HT1080 (cell line): ENCODE measurements around the gene DCAF6. TPM values are rescaled to one million over a fixed set of nuclear protein-coding genes. Genes with fewer than 3 reads are reported as not detected.

Source experiments
- DNase-seq: peaks from one replicate; pipeline ENCODE4 v3.0.0-alpha.2; 2015; ENCODE audit warnings: low read depth
- small RNA-seq: library from RNA; depleted of rRNA; stranded (forward); fragments of <200 nt; gene quantifications from one replicate; pipeline ENCODE3, GENCODE V24; 2014
- total RNA-seq: library from RNA; depleted of rRNA; stranded (reverse); fragments of >200 nt; shearing (Covaris generic); gene quantifications from 2 replicates; pipeline ENCODE4 v1.2.3, GENCODE V29; 2014; rRNA removed

The DCAF6 gene
- total RNA-seq, 1 experiment from 2014 or later, result 39.5 TPM

DNA sequence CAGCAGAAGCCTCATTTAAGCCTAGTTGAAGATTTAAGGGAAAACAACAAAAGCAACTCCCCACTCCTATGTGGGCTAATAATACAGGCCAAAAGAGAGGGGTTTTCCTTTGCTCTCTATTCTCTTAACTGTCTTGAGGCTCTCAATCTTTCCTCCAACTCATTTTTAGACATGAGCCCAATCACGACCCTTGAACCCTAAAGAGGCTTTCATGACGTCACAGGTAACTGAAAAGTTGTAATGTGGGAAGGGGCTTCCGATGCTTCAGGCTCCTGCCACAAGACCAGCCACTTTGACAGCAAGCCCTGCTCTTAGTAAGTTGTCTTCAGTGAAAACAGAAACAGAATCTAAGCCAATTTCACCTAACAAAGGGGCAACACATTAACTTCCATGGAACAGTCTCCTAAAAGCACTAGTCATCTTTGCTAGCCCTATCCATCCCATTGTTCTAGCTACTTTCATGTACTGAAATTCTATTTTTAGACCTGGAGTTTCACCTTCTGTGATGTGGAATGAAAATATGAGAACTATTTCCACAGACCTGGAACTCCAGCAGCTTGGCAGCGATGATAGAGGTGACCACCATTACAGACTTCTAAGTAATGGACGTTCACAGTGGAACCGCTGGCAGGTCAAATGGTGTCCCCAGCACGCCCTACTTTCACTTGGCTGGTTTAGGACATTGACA, 164.0 kb downstream of the DCAF6 start:
- no peak for DNase-seq

DNA sequence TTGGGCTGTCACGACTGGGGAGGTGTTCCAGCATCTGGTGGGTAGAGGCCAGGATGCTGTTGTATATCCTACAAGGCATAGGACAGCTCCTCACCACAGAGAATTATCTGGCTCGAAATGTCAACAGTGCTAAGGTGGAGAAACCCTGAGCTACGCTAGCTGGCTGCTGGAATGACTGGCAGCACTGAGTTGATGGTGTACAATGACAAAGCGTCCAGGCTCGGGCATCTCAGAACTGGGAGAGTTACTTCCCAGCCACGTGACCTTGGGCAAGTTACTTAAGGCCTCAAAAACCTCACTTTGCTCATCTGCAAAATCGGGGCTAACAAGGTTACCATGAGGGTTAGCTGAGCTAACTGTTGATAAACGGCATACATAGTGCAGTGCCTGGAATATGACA, 164.9 kb downstream of the DCAF6 start:
- no peak for DNase-seq

DNA sequence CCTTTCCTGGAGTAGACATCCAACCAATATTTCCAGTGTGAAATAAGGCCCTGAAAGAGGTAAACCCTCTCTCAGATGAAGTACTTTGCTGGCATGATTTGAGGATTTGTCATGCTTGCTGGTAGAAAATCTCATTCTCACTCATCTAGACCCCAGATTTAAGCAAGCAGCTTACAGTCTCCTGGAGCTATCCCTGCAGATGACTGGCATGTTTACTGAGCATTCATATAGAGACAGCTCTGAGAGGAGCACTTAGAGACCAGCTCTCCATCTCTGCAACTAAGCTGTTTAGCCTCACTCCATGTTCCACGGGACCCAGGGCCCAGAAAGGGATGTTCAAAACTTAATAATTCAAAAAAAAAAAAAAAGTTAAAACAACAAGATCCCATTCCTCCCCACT, 166.0 kb downstream of the DCAF6 start:
- no peak for DNase-seq

DNA sequence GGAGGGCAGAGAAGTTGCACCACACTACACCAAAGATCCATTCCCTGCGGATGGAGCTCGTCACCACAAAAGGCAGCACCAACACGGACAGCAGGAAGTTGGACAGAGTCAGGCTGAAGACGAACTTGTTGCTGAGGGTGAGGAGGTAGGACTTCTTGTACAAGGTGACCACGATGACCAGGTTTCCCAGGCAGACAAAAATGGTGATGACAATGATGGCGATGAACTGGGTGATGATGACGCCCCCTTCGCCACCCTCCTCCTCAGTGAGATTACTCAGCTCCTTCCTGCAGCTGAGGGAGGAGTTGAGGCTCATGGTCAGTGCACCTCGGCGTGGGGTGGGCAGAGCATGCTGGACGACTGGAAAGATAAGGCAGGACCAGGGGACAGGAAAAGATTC, 168.1 kb downstream of the DCAF6 start:
- DNase-seq, result no peak

DNA sequence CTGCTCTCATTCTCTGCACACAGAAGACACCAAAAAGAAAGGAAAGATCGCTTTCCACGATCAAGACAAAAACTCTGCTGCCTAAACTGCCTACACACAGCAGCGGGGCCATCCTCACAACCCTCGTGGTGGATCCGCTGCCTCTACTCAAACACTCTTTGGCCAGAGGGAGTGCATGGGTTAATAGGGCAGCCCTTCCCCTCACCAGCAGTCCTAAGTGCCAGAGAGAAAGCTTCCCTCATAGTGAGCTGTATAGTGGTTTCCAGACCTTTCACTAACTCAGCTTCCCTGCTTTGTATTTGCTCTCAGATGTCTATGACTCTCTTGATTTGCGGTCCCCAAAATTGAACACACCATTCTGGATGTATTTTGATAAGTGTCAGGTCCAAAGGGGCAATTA, 169.4 kb downstream of the DCAF6 start:
- no peak for DNase-seq

DNA sequence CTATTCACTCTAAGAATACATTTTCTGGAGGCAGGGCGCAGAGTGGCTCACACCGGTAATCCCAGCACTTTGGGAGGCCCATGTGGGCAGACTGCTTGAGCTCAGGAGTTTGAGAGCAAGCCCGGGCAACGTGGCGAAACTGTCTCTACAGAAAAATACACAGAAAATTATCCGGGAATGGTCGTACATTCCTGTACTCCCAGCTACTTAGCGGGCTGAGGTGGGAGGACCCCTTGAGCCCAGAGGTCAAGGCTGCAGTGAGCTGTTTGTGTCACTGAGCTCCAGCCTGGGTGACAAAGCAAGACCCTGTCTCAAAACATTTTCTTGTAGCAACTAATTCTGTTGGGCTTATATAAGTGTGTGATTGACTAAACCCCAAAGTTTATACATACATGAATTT, 169.8 kb downstream of the DCAF6 start:
- DNase-seq, result no peak

DNA sequence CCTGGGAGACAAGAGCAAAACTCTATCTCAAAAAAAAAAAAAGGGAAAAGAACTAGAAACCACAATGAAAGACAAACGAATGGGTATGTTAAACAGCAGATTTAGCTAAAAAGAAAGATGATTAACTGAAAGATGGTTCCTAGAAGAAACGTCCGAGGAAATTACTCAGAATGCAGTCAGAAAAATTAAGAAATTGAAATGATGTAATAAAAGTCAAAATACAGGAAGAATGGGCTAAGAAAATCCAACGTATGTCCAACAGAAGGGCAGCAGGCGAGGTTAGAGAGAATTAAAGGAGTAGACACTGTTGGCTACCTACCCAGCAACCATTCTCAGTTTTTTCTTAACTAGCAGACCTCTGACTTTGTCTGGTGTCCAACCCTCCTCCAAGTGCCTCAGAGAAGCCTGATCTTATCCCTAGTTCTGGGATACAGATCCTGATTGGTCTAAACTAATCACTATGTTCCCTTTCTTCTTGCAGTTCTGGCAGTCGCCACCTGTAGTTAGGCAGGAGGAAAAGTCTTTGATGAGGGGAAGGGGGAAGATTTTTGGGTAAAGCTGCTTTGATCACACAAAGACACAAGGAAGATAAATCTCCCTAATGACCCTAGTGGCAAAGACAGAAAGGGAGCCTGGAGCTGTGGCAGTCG, 174.5 kb downstream of the DCAF6 start:
- DNase-seq, result peak; percentile 10

DNA sequence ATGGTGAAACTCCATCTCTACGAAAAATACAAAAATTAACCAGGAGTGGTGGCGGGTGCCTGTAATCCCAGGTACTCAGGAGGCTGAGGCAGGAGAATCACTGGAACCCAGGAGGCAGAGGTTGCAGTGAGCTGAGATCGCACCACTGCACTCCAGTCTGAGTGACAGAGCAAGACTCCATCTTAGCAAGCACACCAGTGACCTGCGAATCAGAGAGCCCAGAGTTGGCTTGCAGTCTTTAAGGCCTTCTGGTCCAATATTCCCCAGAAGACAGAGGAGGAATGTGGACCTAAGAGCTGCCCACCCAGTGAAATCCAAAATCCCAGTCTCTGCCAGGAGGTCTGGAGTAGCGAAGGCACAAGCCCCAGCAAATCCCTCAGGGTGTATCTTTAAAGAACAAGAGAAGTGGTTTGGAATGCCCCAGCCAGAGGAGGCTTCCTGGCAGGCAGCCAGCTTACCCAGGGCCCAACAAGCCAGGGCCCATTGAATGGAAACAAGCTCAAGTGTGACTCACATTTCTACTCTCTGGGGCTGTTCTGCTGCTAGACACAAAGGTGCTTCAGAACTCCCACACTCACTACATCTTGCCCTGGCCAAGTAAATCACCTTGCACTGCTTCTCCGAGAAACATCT, 176.3 kb downstream of the DCAF6 start:
- DNase-seq, result peak; percentile 83

DNA sequence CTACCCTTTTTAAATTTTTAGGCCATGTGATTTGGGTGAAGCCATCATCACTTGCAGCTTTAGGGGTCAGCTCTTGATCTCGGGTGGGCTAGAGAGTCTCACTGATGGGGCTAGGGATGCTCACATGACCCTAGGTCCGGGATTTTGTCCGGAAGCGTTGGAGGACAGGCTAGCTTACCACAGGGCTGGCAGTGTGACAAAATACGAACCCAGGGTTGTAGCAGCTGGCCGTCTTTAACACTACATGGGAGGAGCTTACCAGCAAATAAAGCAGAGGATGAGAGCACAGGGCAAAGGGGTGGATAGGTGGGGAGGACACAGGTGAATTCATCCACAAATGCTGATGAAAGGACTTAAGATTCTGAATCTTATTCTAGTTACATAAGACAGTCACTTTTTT, 178.4 kb downstream of the DCAF6 start:
- DNase-seq, result no peak

DNA sequence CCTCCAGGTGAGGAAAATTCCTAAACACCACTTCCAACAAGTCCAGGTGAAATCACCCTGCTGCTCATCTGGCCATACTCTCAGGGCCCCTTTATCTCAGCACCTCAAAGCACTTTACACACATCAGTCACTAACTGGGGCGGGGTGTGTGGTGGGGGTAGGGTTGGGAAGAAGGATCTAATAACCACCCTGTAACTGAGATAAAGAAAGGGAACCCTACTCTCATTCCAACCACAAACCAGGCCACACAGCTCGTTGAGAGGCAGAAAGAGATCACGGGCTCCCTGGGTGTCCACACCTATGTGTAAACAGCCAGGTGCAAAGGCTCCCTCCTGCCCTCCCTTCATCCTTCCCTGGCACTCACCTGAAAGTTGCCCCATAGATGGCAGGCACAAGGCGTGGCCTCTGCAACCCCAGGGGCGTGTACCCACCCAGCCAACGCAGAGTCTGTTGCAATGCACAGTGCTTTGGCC, 179.9 kb downstream of the DCAF6 start:
- no peak for DNase-seq

DNA sequence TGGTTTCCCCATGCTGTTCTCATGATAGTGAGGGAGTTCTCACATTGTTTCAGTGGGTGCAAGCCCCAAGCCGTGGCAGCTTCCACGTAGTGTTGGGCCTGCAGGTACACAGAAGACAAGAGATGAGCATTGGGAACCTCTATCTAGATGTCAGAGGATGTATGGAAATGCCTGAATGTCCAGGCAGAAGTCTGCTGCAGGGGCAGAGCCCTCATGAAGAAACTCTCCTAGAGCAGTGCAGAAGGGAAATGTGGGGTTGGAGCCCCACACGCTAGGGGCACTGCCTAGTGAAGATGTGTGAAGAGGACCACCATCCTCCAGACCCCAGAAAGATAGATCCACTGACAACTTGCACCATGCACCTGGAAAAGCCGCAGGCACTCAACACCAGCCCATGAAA, 183.3 kb downstream of the DCAF6 start:
- DNase-seq, result no peak

DNA sequence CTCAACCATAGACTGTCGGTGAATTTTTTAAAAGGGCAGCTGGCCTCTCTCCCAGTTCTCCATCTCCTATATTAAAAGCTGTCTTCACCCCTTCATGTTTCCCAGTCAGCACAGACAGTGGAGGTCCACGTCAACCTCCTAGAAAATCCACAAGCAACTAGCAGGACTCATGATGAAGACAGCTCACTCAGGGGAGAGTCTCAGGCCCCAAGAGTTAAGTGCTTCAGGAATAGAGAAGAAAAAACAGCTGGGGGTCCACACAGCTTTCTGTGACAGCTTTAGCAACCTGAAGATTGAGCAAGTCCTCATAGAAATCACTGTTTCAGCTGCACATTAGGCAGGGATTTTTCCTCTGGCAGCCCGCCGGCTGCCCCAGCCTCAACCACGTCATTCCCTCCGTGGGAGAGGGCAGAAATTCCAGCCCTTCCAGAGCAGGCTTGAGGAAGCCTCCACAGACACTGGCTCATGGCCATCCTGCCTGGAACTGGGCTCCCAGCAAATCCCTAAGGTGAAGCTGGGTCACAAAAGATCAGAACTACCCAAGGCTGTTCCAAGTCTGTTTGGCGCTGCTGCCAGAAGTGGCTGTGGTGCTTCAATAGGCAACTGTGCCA, 185.0 kb downstream of the DCAF6 start:
- no peak for DNase-seq

DNA sequence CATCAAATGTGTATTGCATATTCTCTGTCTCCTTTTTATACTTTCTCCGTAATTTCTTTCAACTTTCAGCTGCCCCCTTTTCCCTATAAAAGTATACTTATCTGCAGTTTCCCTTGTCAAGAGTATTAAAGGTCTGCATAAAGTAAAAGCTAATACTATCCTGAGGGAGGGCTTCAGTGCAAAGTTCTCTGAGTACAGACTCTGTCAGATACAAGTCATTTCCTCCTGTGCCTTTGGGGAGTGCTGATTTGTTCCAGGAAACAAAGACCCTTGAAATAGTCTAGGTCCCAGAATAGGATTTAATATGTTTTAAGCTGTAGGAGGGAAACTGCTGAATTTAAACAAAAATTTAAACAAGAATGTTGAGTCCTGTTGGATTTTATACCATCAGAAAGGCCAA, 188.6 kb downstream of the DCAF6 start:
- DNase-seq, result no peak

Small RNAs within 50 kb of the gene (small RNA-seq; reads per million reads assigned to genes)
- not detected for gene MIR1255B2

Other genes starting within 250 kb of the DCAF6 start
- 67.6 and 70.0 TPM in 2 replicates for gene MPZL1, start 214.7 kb upstream of the DCAF6 start, total RNA-seq
- not detected in 2 replicates for gene ADCY10, start 22.5 kb upstream of the DCAF6 start, total RNA-seq
- gene MPC2, start 389 bp downstream of the DCAF6 start, total RNA-seq, result 35.8 and 46.0 TPM in 2 replicates
- 12.8 and 13.4 TPM in 2 replicates for gene GPR161, start 200.2 kb downstream of the DCAF6 start, total RNA-seq
- gene TIPRL, start 242.3 kb downstream of the DCAF6 start, total RNA-seq, result 48.9 and 53.0 TPM in 2 replicates